ENCODE results near the gene CASP10.
"Not testable (repeated sequence)": the region's sequence is repeated elsewhere in the genome, so short reads cannot be mapped to it uniquely, and the experiment has no call there.

CASP10 gene

GRCh38 chr2:201182650-201183364 lies at the start of gene CASP10:
CASP10 (plus strand) TSS chr2:201183141; CDS start chr2:201185778, 2,637 bp downstream.
- no peak for TF ChIP-seq CTCF (IDR thresholded peaks at IDR 0.05; ENCODE audit: control insufficient read depth, extremely low read depth, insufficient read depth)
- H3K4me3 ChIP-seq (ENCODE audit: low read depth, low read length): peak within 1 kb of the TSS; percentile 38
- peak; percentile 38 for DNase-seq (ENCODE audit: low read depth)

- no peak overlapping the region for H3K4me3 ChIP-seq (ENCODE audit: low read depth, low read length)
- DNase-seq (ENCODE audit: low read depth): no peak
- TF ChIP-seq CTCF (IDR thresholded peaks at IDR 0.05; ENCODE audit: control insufficient read depth, extremely low read depth, insufficient read depth): no peak
Observed at GRCh38 chr2:201135386-201135785, 47.6 kb upstream of the CASP10 start.

GRCh38 chr2:201136889-201137321 lies 46.0 kb upstream of the CASP10 start:
- no peak for TF ChIP-seq CTCF (IDR thresholded peaks at IDR 0.05; ENCODE audit: control insufficient read depth, extremely low read depth, insufficient read depth)
- no peak for DNase-seq (ENCODE audit: low read depth)
- no peak overlapping the region for H3K4me3 ChIP-seq (ENCODE audit: low read depth, low read length)

GRCh38 chr2:201137505-201138400 lies 45.2 kb upstream of the CASP10 start:
- H3K4me3 ChIP-seq (ENCODE audit: low read depth, low read length): no peak overlapping the region
- DNase-seq (ENCODE audit: low read depth): no peak
- TF ChIP-seq CTCF (IDR thresholded peaks at IDR 0.05; ENCODE audit: control insufficient read depth, extremely low read depth, insufficient read depth): no peak

- no peak for TF ChIP-seq CTCF (IDR thresholded peaks at IDR 0.05; ENCODE audit: control insufficient read depth, extremely low read depth, insufficient read depth)
- no peak overlapping the region for H3K4me3 ChIP-seq (ENCODE audit: low read depth, low read length)
- no peak for DNase-seq (ENCODE audit: low read depth)
Observed at GRCh38 chr2:201138401-201138970, 44.5 kb upstream of the CASP10 start.

GRCh38 chr2:201138986-201139781 lies 43.8 kb upstream of the CASP10 start:
- H3K4me3 ChIP-seq (ENCODE audit: low read depth, low read length); DNase-seq (ENCODE audit: low read depth): not testable (repeated sequence)

All from LNCaP clone FGC (cell line).